NCI-H345 treated with DMSO at 0.1 percent for 48 hours (cell line): ENCODE data around the gene PAMR1.

Experiments used
- DNase-seq: peaks from one replicate; lab custom pipeline; 2025; ENCODE audit not compliant: unreplicated experiment; lab: John Stamatoyannopoulos, UW

The PAMR1 gene

GRCh38 chr11:35501776-35502175 lies 23.6 kb downstream of the PAMR1 start:
- no peak for DNase-seq

GRCh38 chr11:35500744-35501143 lies 24.7 kb downstream of the PAMR1 start:
- DNase-seq: no peak

DNA sequence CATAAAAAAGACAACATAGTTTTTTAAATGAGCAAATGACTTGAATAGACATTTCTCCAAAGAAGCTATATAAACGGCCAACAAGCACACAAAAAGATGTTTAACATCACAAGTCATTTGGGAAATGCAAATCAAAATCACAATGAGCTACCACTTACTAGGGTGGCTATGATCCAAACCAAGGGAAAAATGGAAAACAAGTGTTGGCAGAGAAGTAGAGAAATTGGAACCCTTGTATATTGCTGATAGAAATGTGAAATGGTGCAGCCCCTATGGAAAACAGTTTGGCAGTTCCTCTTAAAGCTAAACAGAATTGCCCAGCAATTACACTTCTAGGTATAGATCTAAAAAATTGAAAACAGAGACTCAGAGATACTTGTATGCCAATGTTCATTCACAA lies 29.0 kb downstream of the PAMR1 start:
- no peak for DNase-seq

- DNase-seq: no peak
These were observed 30.4 kb downstream of the PAMR1 start for GRCh38 chr11:35494957-35495490.

GRCh38 chr11:35491231-35491871 lies 34.1 kb downstream of the PAMR1 start:
- DNase-seq: no peak

DNA sequence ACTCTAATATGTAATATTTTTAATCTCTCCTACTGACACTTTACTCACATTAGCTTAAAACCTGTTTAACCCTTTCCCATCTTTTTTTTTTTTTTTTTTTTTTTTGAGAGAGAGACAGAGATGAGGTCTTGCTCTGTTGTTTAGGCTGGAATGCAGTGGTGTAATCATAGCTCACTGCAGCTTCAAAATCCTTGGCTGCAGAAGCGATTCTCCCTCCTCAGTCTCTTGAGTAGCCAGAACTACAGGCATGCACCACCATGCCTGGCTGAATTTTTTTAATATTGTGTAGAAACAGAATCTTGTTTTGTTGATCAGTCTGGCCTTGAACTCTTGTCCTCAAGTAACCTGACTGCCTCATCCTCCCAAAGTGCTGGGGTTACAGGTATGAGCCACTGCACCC lies 37.3 kb downstream of the PAMR1 start:
- DNase-seq: no peak

DNA sequence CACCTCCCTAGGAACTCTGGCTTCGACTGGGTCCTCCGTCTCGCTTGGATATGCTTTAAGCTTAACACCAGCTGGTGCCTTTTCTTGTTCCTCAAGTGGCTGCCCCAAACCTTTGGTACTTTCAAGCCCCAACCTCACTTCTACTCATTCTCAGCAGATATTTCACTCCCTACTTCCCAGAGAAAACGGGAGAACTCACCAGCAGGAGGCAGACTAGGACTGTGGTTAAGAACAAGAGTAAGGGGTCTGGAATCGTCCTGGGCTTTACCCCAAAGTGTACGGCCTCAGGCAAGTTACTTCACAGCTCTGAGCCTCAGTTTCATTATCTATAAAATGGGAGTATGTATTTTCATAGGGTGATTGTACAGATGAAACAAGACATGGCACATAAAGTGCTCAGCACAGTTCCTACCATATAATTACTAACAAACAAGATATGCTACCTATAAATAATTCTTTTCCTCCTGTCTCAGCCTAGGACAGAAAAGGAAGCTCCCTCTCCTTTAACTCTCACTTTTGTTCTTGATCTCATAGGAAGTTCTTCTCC lies 37.8 kb downstream of the PAMR1 start:
- DNase-seq: no peak

DNA sequence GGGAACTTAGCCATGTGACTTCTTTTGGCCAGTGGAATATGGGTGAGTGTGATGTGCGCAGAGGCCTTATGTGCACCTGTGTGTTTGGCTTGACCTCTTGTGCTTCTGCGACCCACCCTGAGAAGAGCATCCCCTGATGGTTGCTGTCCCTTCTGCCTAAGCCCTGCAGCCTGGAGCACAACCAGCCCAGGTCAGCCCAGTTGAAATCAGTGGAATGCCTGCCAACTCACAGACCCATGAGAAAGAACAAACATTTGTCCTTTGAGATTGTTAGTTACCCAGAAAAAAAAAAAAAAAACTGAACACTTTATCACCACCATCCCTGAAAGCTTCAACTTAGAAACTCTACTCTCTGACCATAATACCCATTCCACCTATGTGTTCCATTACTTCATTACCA lies 38.5 kb downstream of the PAMR1 start:
- DNase-seq: no peak

- no peak for DNase-seq
These were observed 39.0 kb downstream of the PAMR1 start for GRCh38 chr11:35486446-35486845.

- peak; percentile 68 for DNase-seq
These were observed 39.6 kb downstream of the PAMR1 start for GRCh38 chr11:35485656-35486322.

- DNase-seq: no peak
These were observed 41.0 kb downstream of the PAMR1 start for GRCh38 chr11:35484435-35484834.

DNA sequence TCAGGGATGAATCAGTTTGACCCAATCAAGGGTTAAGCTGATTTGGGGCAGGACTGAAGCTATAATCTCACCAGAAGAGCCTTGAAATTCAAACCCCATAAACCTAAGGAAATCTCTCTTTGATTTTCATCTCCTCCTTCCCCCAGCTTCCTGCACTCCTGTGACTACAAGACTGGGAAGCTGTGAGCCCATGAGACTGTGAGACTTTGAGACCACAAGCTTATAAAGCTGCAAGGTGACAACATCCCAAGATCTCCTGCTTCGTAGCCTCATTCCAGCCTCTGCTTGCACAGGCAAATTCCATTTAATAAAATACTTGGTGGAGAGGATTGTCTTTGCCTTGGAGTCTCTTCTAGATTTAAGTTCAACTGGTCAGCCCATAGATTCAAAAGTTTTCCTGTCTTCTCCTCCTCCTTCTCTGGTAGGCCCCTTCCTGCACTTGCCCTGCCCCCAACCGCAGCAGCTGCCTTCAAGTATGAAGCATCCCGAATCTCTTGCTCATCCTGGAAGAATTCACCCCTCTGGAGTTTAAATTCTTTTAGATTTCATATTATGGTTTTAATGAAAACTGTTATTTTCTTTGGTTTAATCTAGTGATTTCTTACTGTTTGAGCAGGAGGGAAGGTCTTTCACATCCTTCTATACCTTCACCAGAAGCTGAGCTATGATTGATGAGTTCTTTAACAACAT lies 42.1 kb downstream of the PAMR1 start:
- no peak for DNase-seq

DNA sequence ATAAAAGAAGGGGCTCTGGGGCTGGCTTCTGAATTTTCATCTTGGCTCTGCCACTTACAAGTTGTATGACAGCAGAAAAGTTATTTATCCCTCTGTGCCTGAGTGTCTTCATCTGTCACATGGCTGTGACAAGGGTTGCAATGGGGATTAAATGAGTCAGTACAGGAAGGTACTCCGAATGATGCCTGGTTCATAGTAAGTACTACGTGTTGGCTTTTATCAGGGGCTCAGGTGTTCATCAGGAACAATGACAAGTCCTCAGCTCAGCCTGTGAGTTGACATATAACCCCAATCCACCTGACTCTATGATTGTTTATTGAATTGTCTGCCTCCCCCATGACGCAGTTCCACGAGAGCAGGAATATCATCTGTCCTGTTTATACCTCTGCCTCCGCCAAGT lies 45.7 kb downstream of the PAMR1 start:
- no peak for DNase-seq

DNA sequence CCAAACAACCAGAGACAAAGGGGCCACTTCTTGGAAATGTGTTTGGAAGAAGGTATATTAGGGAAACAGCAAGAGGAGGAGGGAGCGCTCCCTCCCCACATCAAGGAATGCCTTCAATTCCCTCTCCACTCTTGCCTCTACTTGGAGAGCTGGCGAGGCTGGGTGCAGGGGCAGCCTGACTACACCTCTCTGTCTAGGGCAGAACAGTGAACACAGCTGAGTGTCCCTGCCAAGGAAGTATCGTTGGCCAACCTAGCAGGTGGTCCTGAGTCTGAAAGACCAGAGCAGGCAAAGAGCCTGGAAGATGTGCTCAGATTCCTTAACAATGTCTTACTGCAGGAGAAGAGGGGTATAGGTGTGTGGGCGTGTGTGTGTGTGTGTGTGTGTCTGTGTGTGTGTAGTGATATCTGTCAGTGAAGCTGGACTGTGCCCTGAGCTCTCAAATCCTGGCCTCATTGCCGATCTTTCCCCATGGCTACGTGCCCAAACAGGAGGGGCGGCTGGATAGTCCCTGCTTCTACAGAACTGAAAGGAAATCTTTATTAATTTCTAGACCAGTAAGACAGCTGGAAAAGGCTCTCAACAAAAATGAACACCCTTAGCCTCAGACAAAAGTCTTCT lies 46.8 kb downstream of the PAMR1 start:
- DNase-seq: no peak

GRCh38 chr11:35477901-35478300 lies 47.5 kb downstream of the PAMR1 start:
- no peak for DNase-seq

- DNase-seq: no peak
These were observed 50.7 kb downstream of the PAMR1 start for GRCh38 chr11:35474688-35475087.

DNA sequence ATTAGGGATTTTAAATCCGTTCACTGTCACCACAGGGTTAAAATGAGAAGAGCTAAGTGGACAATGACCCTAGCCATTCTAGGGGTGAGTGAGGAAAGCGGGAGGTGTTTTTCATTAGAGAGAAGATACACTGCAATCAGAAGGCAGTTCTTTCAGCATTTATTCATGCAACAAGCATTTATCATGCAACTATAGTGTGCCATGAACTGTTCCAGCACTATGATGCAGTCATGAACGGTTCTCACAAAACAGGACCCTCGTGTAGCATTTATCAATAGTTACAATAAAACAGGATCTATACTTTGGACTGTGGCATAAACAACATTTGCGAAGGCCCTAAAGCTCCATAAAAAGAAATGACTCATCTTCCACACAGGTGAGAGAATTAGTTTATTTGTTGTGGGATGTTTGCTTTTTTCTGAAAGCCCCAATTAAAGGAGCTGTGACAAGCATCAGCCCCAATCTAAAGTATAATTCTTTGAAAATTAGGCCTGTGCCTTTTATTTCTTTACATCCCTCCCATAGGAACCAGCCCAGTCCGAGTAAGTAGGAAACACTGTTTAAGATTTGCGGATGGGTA lies 51.5 kb downstream of the PAMR1 start:
- no peak for DNase-seq

DNA sequence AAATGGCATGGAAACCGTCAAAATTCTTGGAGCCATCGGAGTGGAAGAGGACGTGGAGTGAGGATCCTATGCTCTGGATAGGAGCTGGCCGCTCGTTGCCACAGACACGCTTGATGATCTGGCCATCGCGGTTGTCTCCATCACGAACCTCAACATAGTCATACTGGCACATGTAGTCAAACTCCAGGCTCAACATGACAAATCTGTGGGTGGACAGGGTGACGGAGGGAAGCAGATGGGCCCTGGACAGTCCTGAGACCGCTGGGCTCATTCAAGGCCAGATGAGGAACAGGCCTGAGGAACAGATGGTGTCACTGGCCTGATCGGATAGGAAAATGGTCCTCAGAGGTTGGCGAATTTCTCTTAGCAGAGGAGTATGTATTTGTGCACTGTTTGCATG lies 54.8 kb downstream of the PAMR1 start:
- DNase-seq: no peak

DNA sequence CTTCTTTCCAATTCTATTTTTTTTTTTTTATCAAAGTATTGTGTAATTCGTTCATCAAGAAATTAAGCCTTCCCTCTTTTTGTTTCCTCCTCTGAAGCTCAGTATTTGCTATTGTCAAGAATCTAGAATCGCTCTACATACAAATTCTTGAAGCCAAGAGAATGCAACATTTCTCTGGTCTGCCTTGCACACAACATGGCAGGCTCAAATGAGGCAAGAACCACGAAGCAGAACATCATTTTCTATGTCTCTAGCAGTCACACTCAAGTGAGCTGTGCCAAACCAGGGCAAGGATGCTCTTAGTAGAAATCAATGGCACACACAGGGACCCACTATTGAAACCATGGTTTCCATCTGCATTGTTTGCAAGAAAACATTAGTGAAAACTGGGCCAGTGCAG lies 59.4 kb downstream of the PAMR1 start:
- no peak for DNase-seq

- DNase-seq: no peak
These were observed 61.1 kb downstream of the PAMR1 start for GRCh38 chr11:35464308-35464707.

- DNase-seq: no peak
These were observed 62.1 kb downstream of the PAMR1 start for GRCh38 chr11:35463331-35463751.
